SK-N-MC (cell line): ENCODE results near the gene CCDC78.

Source experiments
- DNase-seq: peaks from one replicate; pipeline ENCODE4 v3.0.0-alpha.2; 2011; ENCODE audit warnings: low read depth, low spot score
- H3K27ac ChIP-seq: fragments of 200-600 bp; sonication (generic); 2 replicates; pipeline ENCODE4 v1.5.1; 2016; ENCODE audit warnings: mixed run types
- H3K36me3 ChIP-seq: fragments of 200-600 bp; sonication (generic); 2 replicates; pipeline ENCODE4 v1.6.1; 2017; ENCODE audit warnings: antibody characterized with exemption, low read length, mixed read lengths; ENCODE audit not compliant: insufficient read depth
- H3K4me3 ChIP-seq: fragments of 200-600 bp; sonication (generic); 2 replicates; pipeline ENCODE4 v1.5.1; 2016
- H3K9ac ChIP-seq: fragments of 200-600 bp; sonication (generic); 2 replicates; pipeline ENCODE4 v1.8.0; 2017; ENCODE audit warnings: mixed run types, mixed read lengths; ENCODE audit not compliant: insufficient read length
- H3K9me3 ChIP-seq: fragments of 200-600 bp; sonication (generic); 2 replicates; pipeline ENCODE4 v1.6.1; 2017; ENCODE audit warnings: low read depth, mild to moderate bottlenecking, antibody characterized with exemption, low read length, moderate library complexity, mixed read lengths
- EZH2 ChIP-seq: fragments of 200-600 bp; sonication (generic); IDR thresholded peaks from one replicate; pipeline ENCODE4 v1.6.1; 2017; ENCODE audit warnings: antibody characterized with exemption
- FOXP2 ChIP-seq: optimal IDR thresholded peaks from 2 replicates; pipeline ENCODE3; 2011; ENCODE audit warnings: mild to moderate bottlenecking, moderate library complexity; ENCODE audit not compliant: insufficient read depth; ENCODE audit errors: extremely low read length, control extremely low read depth
- POLR2AphosphoS5 ChIP-seq: IDR thresholded peaks from 2 replicates; pipeline ENCODE4 v1.6.1; 2012; ENCODE audit warnings: mild to moderate bottlenecking, low read depth, low read length, borderline replicate concordance

CCDC78 gene

DNA sequence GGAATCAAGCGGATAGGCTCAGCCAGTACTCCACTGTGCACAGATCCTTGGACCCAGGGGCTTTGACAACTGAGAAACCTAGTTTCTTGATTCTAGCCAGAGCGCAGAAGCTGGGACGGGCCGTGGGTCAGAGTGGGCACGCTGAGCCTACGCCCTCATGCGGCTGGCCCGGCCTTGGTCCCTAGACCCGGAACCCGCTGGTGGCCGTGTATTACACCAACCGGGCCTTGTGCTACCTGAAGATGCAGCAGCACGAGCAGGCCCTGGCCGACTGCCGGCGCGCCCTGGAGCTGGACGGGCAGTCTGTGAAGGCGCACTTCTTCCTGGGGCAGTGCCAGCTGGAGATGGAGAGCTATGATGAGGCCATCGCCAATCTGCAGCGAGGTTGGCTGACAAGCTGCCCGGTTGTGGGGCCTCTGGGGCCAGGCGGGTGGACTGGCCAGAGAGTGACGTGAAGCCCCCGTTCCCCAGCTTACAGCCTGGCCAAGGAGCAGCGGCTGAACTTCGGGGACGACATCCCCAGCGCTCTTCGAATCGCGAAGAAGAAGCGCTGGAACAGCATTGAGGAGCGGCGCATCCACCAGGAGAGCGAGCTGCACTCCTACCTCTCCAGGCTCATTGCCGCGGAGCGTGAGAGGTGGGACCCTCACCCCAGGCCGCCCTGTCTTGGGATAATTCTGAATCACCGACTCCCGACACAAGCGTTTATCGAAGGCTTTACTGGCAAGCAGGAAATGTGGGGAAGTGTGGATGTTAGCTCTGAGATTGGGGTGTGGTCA is 45.1 kb downstream of the CCDC78 start:
- Histone ChIP-seq H3K27ac (peak overlapping the region; percentile 75), H3K36me3 (peaks cover 22% of the 10 kb centered on the region), H3K9ac (peak overlapping the region; percentile 91), H3K4me3 (peak overlapping the region; percentile 91), H3K9me3 (no peaks in the 10 kb centered on the region)
- TF ChIP-seq POLR2AphosphoS5 = no peak
- no peak for TF ChIP-seq EZH2
- no peak for TF ChIP-seq FOXP2
- no peak for DNase-seq

DNA sequence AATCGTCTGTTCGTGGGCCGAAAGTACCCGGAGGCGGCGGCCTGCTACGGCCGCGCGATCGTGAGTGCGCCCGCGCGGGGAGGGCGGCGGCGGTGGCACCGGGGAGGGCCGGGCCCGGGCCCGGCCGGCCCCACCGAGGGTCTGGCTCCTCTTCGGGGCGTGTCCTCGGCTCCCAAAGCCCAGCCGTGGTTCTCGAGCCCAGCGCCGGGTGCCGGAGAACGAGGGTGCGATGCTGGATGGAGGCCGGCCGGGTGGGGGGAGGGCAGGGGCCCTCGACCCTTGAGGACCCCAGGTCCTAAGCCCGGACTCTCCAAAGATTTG is 45.7 kb downstream of the CCDC78 start:
- H3K4me3 ChIP-seq = peak overlapping the region; percentile 91
- H3K9ac ChIP-seq = peak overlapping the region; percentile 91
- H3K27ac ChIP-seq = peak overlapping the region; percentile 75
- no peaks in the 10 kb centered on the region for H3K9me3 ChIP-seq
- TF ChIP-seq EZH2 (no peak), POLR2AphosphoS5 (no peak), FOXP2 (no peak)
- H3K36me3 ChIP-seq = peaks cover 22% of the 10 kb centered on the region
- no peak for DNase-seq

DNA sequence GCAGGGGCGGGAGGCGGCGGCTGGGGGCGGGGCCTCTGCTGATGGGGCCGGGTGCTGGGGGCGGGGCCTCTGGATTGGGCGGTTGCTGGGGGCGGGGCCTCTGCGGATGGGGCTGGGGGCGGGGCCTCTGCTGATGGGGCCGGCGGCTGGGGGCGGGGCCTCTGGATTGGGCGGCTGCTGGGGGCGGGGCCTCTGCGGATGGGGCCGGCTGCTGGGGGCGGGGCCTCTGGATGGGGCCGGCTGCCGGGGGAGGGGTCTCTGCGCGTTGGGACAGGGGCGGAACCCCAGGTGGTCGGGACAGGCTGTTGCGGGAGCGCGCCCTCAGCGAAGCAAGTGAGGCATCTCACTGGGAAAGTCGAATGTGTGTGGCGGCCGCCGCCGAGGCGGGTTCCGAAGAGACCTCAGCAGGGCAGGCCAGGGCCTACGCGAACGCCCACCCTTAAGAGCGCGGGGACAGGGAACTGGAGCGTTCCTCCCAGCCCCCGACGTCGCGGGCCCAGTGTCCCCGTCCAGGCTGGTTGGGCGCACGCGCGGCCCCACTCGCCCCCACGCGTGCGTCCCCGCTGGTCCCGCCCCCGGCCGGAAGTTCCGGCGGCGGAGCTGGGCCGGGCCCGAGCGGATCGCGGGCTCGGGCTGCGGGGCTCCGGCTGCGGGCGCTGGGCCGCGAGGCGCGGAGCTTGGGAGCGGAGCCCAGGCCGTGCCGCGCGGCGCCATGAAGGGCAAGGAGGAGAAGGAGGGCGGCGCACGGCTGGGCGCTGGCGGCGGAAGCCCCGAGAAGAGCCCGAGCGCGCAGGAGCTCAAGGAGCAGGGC is 46.2 kb downstream of the CCDC78 start, which contains the start of gene STUB1:
STUB1 (plus strand) TSS at position 597 of the 811 bp plus-strand sequence; CDS start at position 713, 116 bp downstream.
- DNase-seq = peak; percentile 52
- peaks cover 22% of the 10 kb centered on the region for H3K36me3 ChIP-seq
- H3K27ac ChIP-seq = peak within 1 kb of the TSS; percentile 91
- H3K4me3 ChIP-seq = peak within 1 kb of the TSS; percentile 94
- H3K9me3 ChIP-seq = no peaks in the 10 kb centered on the region
- peak within 1 kb of the TSS; percentile 91 for H3K9ac ChIP-seq
- peak; percentile 69; the same call in 1 of the 2 replicates for TF ChIP-seq POLR2AphosphoS5
- TF ChIP-seq EZH2 = no peak
- no peak for TF ChIP-seq FOXP2

DNA sequence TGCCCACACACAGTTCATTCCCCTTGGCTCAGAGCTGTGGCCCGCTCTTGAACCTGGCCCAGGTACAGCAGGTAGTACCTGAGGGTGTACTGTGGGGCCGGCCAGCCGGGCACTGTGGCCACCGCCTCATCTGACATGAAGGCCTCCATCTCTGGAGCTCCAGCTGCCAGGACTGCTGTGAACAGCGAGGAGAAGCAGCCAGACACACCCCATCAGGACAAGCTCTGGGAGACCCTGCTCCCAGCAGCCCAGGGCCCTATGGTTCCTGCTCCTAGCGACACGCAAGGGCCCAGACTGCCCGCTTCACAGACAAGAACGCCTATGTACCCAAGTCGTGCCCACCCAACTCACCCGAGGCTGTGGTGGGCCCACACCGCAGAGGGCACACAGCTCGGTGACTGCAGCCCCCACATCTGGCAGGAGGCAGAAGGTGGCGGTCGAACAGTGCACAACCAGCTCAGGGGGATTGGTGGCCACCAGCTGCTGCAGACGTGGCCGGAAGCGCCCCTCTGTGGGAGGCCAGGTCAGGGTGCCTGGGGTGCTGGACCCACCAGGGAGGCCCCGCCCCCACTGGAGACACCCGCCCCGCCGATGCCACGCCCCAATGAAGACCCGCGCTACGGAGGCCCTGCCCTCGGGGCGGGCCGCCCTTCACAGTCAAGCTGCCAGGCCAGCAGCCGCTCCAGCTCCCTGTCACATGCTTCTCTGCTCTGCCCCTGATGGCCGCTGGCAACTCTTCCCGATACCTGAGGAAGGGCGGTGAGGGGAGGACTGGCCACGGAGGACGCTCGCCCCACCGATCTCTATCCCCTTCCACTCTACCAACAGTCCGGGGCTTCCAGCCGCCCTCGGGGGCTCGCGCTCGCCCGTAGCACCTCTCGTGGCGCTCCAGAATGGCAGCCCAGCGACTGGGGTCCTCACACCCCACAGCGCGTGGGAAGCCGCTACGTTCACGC is 47.1 kb downstream of the CCDC78 start:
- DNase-seq = no peak
- Histone ChIP-seq H3K9ac (peak overlapping the region; percentile 85), H3K27ac (peak overlapping the region; percentile 91), H3K4me3 (peak overlapping the region; percentile 94), H3K9me3 (no peaks in the 10 kb centered on the region), H3K36me3 (peaks cover 23% of the 10 kb centered on the region)
- TF ChIP-seq FOXP2 = no peak
- no peak; the same call in 1 of the 2 replicates for TF ChIP-seq POLR2AphosphoS5
- TF ChIP-seq EZH2 = no peak

DNA sequence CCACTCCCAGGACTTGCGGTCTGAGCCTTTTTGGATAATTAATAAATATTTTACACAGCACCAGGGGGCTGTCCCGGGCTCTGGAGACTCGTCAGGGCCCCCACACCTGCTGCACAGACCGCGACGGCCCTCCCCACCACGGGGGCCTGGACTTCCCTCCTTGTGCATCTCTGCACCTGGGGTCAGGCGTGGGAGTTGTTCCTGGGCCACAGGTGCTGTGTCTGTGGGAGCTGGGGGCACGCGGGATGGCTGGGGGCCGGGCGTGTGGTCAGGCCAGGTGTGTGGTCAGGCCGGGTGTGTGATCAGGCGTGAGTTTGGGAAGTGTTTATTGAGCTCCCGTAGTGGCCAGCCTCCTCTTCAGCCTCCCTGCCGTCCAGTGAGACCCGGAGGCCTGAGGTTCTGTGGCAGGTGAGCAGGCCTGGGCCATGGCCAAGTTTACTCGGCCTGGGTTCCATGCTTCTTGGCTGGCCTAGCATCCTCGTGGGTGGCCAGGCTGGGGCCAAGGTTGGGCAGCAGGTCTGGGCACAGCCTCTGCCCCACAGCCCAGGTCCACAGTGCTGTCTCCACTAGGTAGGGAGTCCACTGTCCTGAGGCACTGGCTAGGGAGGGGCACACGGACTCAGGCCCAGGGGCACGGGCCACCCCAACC is 47.9 kb downstream of the CCDC78 start:
- H3K36me3 ChIP-seq = peaks cover 29% of the 10 kb centered on the region
- no peaks in the 10 kb centered on the region for H3K9me3 ChIP-seq
- DNase-seq = no peak
- no peak overlapping the region for H3K4me3 ChIP-seq
- TF ChIP-seq POLR2AphosphoS5 (no peak), FOXP2 (no peak), EZH2 (no peak)
- H3K27ac ChIP-seq = no peak overlapping the region; the same call in 1 of the 2 replicates
- no peak overlapping the region for H3K9ac ChIP-seq

DNA sequence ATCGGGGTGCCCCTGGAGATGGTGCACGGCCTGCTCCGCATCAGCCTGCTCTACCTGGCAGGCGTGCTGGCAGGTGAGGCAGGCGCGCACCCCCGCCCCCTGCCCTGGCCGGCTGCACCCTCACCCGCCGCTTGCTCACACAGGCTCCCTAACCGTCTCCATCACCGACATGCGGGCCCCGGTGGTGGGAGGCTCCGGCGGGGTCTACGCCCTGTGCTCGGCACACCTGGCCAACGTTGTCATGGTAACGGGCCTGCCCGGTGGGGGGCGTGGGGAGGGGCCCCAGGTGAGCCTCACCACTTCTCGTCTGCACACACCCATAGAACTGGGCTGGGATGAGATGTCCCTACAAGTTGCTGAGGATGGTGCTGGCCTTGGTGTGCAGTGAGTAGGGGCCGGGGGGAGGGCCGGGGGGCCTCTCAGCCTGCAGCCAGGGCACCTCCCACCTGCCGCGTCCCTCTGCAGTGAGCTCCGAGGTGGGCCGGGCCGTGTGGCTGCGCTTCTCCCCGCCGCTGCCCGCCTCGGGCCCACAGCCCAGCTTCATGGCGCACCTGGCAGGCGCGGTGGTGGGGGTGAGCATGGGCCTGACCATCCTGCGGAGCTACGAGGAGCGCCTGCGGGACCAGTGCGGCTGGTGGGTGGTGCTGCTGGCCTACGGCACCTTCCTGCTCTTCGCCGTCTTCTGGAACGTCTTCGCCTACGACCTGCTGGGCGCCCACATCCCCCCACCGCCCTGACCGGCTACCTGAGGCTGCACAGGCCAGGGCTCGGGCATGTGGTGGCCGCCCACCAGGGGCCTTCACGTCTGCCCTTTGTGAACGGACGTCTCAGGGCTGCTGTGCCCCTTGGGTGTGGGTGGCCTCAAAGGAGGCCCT is 48.7 kb downstream of the CCDC78 start:
- H3K9me3 ChIP-seq = no peaks in the 10 kb centered on the region
- TF ChIP-seq POLR2AphosphoS5 (no peak), FOXP2 (no peak), EZH2 (no peak)
- peaks cover 29% of the 10 kb centered on the region for H3K36me3 ChIP-seq
- H3K27ac ChIP-seq = no peak overlapping the region
- H3K9ac ChIP-seq = no peak overlapping the region
- DNase-seq = no peak
- no peak overlapping the region for H3K4me3 ChIP-seq
